ENCODE data around the gene KCNIP3. TPM values are rescaled to one million over a fixed set of nuclear protein-coding genes. Genes with fewer than 3 reads are reported as not detected.

The KCNIP3 gene
- total RNA-seq (ENCODE audit: low replicate concordance), result 0.53 and 2.9 TPM in 2 replicates

DNA sequence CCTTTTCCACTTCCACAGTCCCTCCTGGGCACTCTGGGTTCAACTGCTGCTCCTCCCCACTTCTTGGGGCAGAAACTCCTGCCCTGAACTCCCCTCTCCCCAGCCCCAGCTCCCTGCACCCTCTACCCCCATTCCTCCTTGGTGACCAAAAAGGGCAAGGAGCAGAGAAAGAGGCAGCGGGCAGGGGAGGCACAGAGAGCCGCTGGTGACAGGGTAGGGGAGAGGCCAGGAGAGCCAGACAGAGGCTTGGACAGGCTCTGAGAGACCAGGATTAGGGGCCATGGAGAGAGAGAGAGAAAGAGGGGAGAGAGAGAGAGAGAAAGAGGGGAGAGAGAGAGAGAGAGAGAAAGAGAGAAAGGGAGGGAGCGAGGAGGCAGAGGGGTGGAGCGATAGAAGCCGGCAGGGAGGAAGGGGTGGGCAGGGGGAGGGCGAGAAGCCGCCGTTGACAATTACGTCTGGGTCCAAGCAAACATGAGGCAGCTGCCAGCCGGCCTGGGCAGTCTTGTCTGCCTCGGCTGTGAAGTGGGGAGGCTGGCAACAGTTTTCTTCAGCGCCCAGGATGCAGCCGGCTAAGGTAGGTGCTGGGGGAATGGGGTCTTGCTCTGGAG lies at the start of gene KCNIP3:
KCNIP3 (plus strand) TSS at position 468 of the 608 bp plus-strand sequence; CDS start at position 560, 92 bp downstream.

DNA sequence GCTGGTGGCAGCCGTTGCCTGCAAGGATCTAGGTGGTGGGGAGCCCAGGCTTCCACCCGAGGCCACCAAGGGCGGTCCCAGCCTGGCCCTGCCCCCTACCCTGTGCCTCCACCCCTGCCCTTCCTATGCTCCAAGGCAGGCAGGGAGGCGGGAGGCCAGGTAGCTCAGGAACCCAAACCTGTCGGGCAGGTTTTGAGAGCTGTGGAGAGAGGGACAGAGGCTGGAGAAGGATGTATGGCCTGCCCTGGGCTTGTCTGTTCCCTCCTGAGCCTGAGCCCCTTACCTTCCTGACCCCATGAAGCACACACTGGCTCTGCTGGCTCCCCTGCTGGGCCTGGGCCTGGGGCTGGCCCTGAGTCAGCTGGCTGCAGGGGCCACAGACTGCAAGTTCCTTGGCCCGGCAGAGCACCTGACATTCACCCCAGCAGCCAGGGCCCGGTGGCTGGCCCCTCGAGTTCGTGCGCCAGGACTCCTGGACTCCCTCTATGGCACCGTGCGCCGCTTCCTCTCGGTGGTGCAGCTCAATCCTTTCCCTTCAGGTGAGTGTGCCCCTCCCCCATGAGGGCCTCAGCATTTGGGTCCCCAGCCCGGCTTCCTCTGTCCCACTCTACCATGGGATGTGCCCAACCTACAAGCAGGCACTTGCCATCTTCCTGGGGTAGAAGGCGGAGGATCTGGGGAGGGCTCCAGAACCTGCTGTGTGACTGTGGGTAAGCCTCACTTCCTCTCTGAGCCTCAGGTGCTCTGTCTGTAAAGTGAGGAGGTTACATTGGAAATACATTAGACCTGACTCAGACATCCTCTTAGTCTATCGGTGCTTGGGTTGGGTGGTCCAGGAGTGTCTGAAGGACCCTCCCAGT lies 22.6 kb upstream of the KCNIP3 start, which contains the start of gene PROM2:
PROM2 (plus strand) TSS at position 159 of the 860 bp plus-strand sequence; CDS start at position 296, 137 bp downstream.

GRCh38 chr2:95402370-95403203 lies 105.4 kb downstream of the KCNIP3 start, which contains the start of gene FAHD2A:
FAHD2A (plus strand) TSS chr2:95402708; CDS start chr2:95405559, 2,851 bp downstream.

Other genes with a start within 250 kb of the KCNIP3 start
- gene MRPS5, start 175.5 kb upstream of the KCNIP3 start, total RNA-seq (ENCODE audit: low replicate concordance), result 46.9 and 88.3 TPM in 2 replicates
- gene ZNF514, start 137.5 kb upstream of the KCNIP3 start, total RNA-seq (ENCODE audit: low replicate concordance), result 7.9 and 9.1 TPM in 2 replicates
- gene ZNF2, start 131.5 kb upstream of the KCNIP3 start, total RNA-seq (ENCODE audit: low replicate concordance), result 7.6 and 7.9 TPM in 2 replicates
- 2.3 and 4.7 TPM in 2 replicates for gene ZNF892, start 89.8 kb upstream of the KCNIP3 start, total RNA-seq (ENCODE audit: low replicate concordance)
- 0.15 and 1.4 TPM in 2 replicates for gene PROM2, start 22.9 kb upstream of the KCNIP3 start, total RNA-seq (ENCODE audit: low replicate concordance)
- 22.7 and 31.6 TPM in 2 replicates for gene FAHD2A, start 105.4 kb downstream of the KCNIP3 start, total RNA-seq (ENCODE audit: low replicate concordance)
- gene TRIM43B, start 187.4 kb downstream of the KCNIP3 start, total RNA-seq (ENCODE audit: low replicate concordance), result not detected in 2 replicates

All from smooth muscle cell of the coronary artery (primary cell).